Inflammatory macrophage treated with lipopolysaccharide for 1 hour (primary cell): Measurements from ENCODE around the gene PLA2G15.

Experiments
- DNase-seq, 2 donors: peaks; one replicate each; pipeline ENCODE4 v3.0.0-alpha.2; 2020 to 2022

The PLA2G15 gene

GRCh38 chr16:68233085-68233834 is 11.9 kb upstream of the PLA2G15 start:
- no peak for DNase-seq

- DNase-seq, result no peak
Measured at GRCh38 chr16:68233835-68234187, 11.4 kb upstream of the PLA2G15 start.

- DNase-seq, result no peak
Measured at GRCh38 chr16:68234188-68235107, 10.7 kb upstream of the PLA2G15 start.

DNA sequence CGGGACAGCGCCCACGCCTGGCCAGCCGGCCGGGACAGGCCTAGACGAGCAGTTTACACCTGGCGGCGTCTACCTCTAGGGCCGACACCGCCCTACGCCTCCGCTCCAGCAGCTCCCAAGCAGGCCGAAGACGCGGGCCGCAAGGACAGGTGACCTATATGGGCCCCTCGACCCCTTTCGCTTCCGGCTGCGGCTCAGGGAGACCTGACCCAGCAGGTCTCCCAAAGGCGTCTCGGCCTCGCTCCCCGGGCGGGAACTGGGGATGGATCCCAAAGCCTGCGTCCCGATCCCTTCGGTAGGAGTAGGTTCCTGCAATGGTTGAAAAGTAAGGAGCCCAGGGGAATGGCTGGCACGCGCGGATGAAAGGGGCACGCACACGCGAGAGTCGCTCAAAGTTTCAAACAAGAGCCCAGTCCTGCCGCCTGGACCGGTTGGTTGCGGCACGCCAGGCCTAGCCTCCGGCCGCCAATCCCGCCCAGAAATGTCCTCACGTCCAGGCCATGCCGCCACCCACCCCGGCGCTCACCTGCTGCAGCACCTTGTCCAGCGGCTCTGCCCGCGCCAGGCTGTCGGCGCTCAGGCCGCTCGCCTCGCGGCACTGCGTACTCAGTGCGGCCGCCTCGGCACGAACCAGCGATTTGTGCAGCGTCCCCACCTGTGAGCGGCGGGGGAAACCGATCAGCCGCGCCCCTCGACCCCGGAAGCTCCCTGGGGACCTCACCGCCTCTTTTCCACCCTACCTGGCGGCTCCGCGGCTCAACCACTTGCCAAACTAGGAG is 9.9 kb upstream of the PLA2G15 start:
- no peak for DNase-seq

GRCh38 chr16:68235887-68236136 is 9.4 kb upstream of the PLA2G15 start, which contains the start of gene ESRP2:
ESRP2 (minus strand) TSS chr16:68236127; CDS start chr16:68236045, 82 bp downstream.
- no peak for DNase-seq

GRCh38 chr16:68236137-68236825 is 8.9 kb upstream of the PLA2G15 start:
- DNase-seq, result no peak

- no peak for DNase-seq
Measured at GRCh38 chr16:68236826-68237242, 8.3 kb upstream of the PLA2G15 start.

DNA sequence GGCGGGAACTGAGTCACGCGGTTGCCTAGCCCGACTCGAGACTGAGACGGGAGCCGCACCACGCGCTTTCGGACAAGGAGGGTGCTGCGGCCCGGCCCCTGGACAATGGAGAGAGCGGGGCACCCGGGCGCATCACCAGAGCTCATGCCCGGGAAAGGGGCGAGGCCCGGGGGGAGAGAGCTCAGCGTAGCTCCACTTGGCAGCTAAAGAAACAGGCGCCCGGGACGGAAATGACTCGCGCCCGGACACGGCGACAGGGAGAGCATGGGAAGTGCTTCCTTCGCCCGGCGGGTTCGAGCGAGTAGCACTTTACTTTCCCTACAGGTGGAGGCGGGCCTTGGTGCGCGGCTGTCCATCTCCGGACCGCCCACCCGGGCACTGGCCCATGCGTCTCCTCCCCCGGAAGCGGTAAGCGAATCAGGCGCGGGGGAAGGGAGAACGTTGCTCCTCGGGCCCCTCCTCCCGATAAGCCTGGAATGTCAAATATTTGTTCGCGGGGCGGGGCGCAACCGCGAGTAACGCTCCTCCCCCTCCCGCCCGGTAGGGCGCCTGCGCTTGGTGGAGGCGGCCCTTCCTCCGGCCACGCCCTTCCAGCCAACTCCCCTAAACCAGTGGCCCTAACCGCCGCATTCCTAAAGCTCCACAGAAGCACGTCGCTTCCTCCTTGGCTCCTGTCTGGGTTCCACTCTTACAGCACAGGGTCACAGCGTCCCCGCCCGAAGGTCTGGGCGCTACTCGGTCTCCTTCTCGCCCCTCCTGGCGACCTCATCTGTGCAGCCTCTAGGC is 7.7 kb upstream of the PLA2G15 start:
- peak; percentile 95 to 98 for DNase-seq

- no peak for DNase-seq
Measured at GRCh38 chr16:68238029-68238345, 7.2 kb upstream of the PLA2G15 start.

GRCh38 chr16:68242085-68242484 is 3.1 kb upstream of the PLA2G15 start:
- no peak for DNase-seq

DNA sequence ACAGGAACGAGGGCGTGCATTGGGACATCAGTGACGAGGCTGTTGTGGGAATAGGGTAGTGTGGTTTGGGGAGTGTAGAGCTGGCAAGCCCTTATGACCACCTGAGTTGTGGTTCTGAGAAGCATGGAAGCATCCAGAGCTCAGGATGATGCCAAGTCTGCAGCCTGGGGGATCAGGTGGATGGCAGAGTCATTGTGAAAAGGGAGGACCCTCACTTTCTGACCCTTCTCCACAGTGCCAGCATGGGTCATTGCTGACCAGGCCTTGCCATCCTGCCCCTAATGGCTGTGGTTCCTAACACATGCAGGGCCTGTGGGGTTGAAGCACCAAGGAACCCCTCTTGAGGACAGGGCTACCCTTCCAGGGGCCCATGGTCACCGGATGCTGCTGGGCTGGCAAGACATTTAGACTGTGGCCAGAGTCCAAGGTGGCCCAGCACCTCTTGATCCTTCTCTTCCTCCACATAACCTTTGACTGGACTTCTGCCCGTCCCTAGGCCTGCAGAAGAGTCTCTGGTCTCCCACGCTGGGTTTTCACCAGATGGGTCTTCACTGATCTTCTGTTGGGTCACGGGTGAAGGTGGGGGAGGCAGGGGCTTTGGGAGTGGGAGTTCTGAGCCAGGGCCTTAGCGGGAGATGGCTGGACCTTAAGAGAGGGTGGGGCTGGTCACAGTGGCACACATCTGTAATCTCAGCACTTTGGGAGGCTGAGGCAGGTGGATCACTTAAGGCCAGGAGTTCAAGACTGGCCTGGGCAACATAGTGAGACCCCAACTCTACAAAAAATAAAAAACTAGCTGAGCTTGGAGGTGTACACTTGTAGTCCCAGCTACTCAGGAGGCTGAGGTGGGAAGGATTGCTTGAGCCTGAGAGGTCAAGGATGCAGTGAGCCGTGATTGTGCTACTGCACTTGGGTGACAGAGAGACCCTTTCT is 2.0 kb upstream of the PLA2G15 start:
- DNase-seq, result no peak

- DNase-seq, result no peak
Measured at GRCh38 chr16:68244481-68244902, 681 bp upstream of the PLA2G15 start.

- no peak for DNase-seq
Measured at GRCh38 chr16:68246121-68246520, 948 bp downstream of the PLA2G15 start.

GRCh38 chr16:68246666-68247065 is 1.5 kb downstream of the PLA2G15 start:
- DNase-seq, result peak; percentile 31 to 43

- DNase-seq, result peak; percentile 63 to 69
Measured at GRCh38 chr16:68247400-68247799, 2.2 kb downstream of the PLA2G15 start.

GRCh38 chr16:68247932-68248331 is 2.8 kb downstream of the PLA2G15 start:
- DNase-seq, result no peak

GRCh38 chr16:68249371-68249770 is 4.2 kb downstream of the PLA2G15 start:
- no peak for DNase-seq

- no peak for DNase-seq
Measured at GRCh38 chr16:68250951-68251350, 5.8 kb downstream of the PLA2G15 start.

- no peak for DNase-seq
Measured at GRCh38 chr16:68251832-68252231, 6.7 kb downstream of the PLA2G15 start.

GRCh38 chr16:68252383-68252782 is 7.2 kb downstream of the PLA2G15 start:
- DNase-seq, result no peak

- no peak for DNase-seq
Measured at GRCh38 chr16:68253721-68254120, 8.5 kb downstream of the PLA2G15 start.
